GM19324 (cell line): ENCODE data around the gene DRC1.
"Not testable (repeated sequence)": the region's sequence is repeated elsewhere in the genome, so short reads cannot be mapped to it uniquely, and the experiment has no call there.

Source experiments
- ATAC-seq: cut with Tn5 transposase; IDR thresholded peaks from one replicate; pipeline ENCODE4 v1.9.1; 2021; ENCODE audit warnings: mild to moderate bottlenecking, moderate library complexity; ENCODE audit not compliant: unreplicated experiment, low FRiP score

The DRC1 gene

GRCh38 chr2:26401739-26402541 lies at the start of gene DRC1:
DRC1 (plus strand) TSS chr2:26401920; CDS start chr2:26401990, 70 bp downstream.
- no peak for ATAC-seq

GRCh38 chr2:26352892-26353291 lies 48.8 kb upstream of the DRC1 start:
- no peak for ATAC-seq

GRCh38 chr2:26354469-26354868 lies 47.3 kb upstream of the DRC1 start:
- not testable (repeated sequence) for ATAC-seq

- ATAC-seq, result no peak
Observed at GRCh38 chr2:26355038-26355995, 46.4 kb upstream of the DRC1 start.

GRCh38 chr2:26356111-26356510 lies 45.6 kb upstream of the DRC1 start:
- ATAC-seq, result no peak

- ATAC-seq, result no peak
Observed at GRCh38 chr2:26356771-26357170, 44.9 kb upstream of the DRC1 start.

GRCh38 chr2:26359886-26360473 lies 41.7 kb upstream of the DRC1 start:
- ATAC-seq, result no peak

GRCh38 chr2:26363323-26363722 lies 38.4 kb upstream of the DRC1 start:
- ATAC-seq, result no peak

GRCh38 chr2:26363958-26364357 lies 37.8 kb upstream of the DRC1 start:
- ATAC-seq, result no peak

- ATAC-seq, result no peak
Observed at GRCh38 chr2:26364669-26365068, 37.1 kb upstream of the DRC1 start.

GRCh38 chr2:26366957-26367356 lies 34.8 kb upstream of the DRC1 start:
- ATAC-seq, result no peak

- not testable (repeated sequence) for ATAC-seq
Observed at GRCh38 chr2:26369664-26370063, 32.1 kb upstream of the DRC1 start.

- not testable (repeated sequence) for ATAC-seq
Observed at GRCh38 chr2:26370909-26371308, 30.8 kb upstream of the DRC1 start.

- no peak for ATAC-seq
Observed at GRCh38 chr2:26376799-26377198, 24.9 kb upstream of the DRC1 start.

- ATAC-seq, result no peak
Observed at GRCh38 chr2:26380281-26380680, 21.4 kb upstream of the DRC1 start.

GRCh38 chr2:26382564-26382963 lies 19.2 kb upstream of the DRC1 start:
- ATAC-seq, result no peak

GRCh38 chr2:26384183-26384582 lies 17.5 kb upstream of the DRC1 start:
- ATAC-seq, result no peak

- ATAC-seq, result no peak
Observed at GRCh38 chr2:26384597-26384996, 17.1 kb upstream of the DRC1 start.

- no peak for ATAC-seq
Observed at GRCh38 chr2:26387189-26387588, 14.5 kb upstream of the DRC1 start.

- ATAC-seq, result no peak
Observed at GRCh38 chr2:26394694-26395093, 7.0 kb upstream of the DRC1 start.

GRCh38 chr2:26395394-26395793 lies 6.3 kb upstream of the DRC1 start:
- no peak for ATAC-seq
